Endodermal cell (in vitro differentiated cells): ENCODE measurements around the gene SNRPD3. TPM values are rescaled to one million over a fixed set of nuclear protein-coding genes. Genes with fewer than 3 reads are reported as not detected.
"Not testable (repeated sequence)": the region's sequence is repeated elsewhere in the genome, so short reads cannot be mapped to it uniquely, and the experiment has no call there.

Experiments used
- DNase-seq: peaks from one replicate; pipeline ENCODE4 v3.0.0-alpha.2; 2017
- H3K27ac ChIP-seq: 2 replicates; pipeline ENCODE4 v1.5.1; 2013; ENCODE audit warnings: mild to moderate bottlenecking, low read depth, low read length, moderate library complexity
- H3K27me3 ChIP-seq: 2 replicates; pipeline ENCODE4 v1.6.1; 2013; ENCODE audit warnings: mild to moderate bottlenecking, low read length, moderate library complexity; ENCODE audit not compliant: insufficient read depth, control insufficient read depth, poor library complexity, severe bottlenecking
- H3K36me3 ChIP-seq: 2 replicates; pipeline ENCODE4 v1.7.0; 2013; ENCODE audit warnings: mild to moderate bottlenecking, low read length, moderate library complexity; ENCODE audit not compliant: control insufficient read depth, insufficient read depth
- H3K4me1 ChIP-seq: one replicate; pipeline ENCODE4 v1.7.0; 2013; ENCODE audit warnings: low read length; ENCODE audit not compliant: control insufficient read depth, insufficient read depth
- H3K4me3 ChIP-seq: 2 replicates; pipeline ENCODE4 v1.5.1; 2013; ENCODE audit warnings: mild to moderate bottlenecking, low read length, moderate library complexity
- H3K9ac ChIP-seq: 2 replicates; pipeline ENCODE4 v1.6.1; 2013; ENCODE audit warnings: mild to moderate bottlenecking, low read length, moderate library complexity; ENCODE audit not compliant: poor library complexity, severe bottlenecking; ENCODE audit errors: extremely low read depth
- H3K9me3 ChIP-seq: 2 replicates; pipeline ENCODE4 v1.6.1; 2013; ENCODE audit warnings: mild to moderate bottlenecking, low read length, moderate library complexity; ENCODE audit not compliant: control insufficient read depth
- H3K27ac Mint-ChIP-seq: 2 replicates; pipeline ENCODE4 v1.8.0; 2020; ENCODE audit warnings: mixed read lengths
- H3K27me3 Mint-ChIP-seq: 2 replicates; pipeline ENCODE4 v1.8.0; 2021; ENCODE audit warnings: mild to moderate bottlenecking, mixed read lengths; ENCODE audit not compliant: insufficient read depth
- H3K36me3 Mint-ChIP-seq: 2 replicates; pipeline ENCODE4 v1.8.0; 2020; ENCODE audit warnings: low read depth, mixed read lengths
- H3K4me1 Mint-ChIP-seq: 2 replicates; pipeline ENCODE4 v1.8.0; 2020; ENCODE audit warnings: mixed read lengths
- H3K4me3 Mint-ChIP-seq: 2 replicates; pipeline ENCODE4 v1.8.0; 2020; ENCODE audit warnings: mild to moderate bottlenecking, moderate library complexity, mixed read lengths
- H3K9me3 Mint-ChIP-seq: 2 replicates; pipeline ENCODE4 v1.8.0; 2020; ENCODE audit warnings: mild to moderate bottlenecking, mixed read lengths
- WGBS, 2 experiments: methylation state at CpG; one replicate each; pipeline versions ENCODE4 v1.1.5 to v1.1.7; 2013; ENCODE audit warnings: missing lambda C conversion rate in 2 of 2, mixed read lengths in 1 of 2; ENCODE audit not compliant: insufficient coverage in 1 of 2, insufficient read length in 1 of 2; 5-methylcytosine and 5-hydroxymethylcytosine counted together
- total RNA-seq, 2 donors: library from RNA; stranded (reverse); fragmentation: NEBNext Ultra II Directional in 1 of 2; extraction: Animal tissue kit (Norgen Biotek cat#: 25700) in 1 of 2; gene quantifications; 2 replicates in 1 of 2; 3 replicates in 1 of 2; pipeline ENCODE4 v1.2.1, GENCODE V29; 2021
- TF ChIP-seq, protein P1 (sequence below): fragments of 200-600 bp; sonication (generic); conservative IDR thresholded peaks from 2 replicates; pipeline ENCODE4 v1.5.0; 2021; ENCODE audit warnings: antibody characterized with exemption, mild to moderate bottlenecking

Gene SNRPD3
- total RNA-seq, 2 donors from 2014 or later: 158 to 180 TPM

DNA sequence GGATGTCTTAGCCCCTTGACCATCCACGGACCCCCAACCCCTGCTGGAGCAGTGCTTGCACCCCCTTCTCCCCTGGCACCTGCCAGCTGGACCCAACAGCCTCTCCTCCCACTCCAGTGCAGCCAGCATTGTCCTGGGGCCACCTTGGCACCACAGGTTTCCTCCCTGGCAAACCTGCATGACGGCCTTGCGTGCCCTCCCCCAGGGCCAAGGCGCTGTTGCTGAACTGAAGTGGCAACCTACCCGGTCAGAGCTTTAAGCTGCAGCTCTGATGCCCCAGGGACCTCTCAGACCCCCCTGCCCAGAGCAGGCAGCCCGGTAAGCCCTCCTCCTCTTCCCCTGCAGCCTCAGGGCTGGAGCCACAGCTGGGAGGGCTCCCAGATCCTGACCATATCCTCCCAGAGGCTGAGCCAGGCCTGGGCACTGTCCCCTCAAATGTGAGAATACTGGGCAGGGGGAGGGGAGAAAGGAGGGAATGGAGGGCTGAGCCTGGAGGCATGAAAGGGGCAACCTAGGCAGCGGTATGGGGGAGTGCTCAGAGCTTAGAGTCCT lies 38.8 kb downstream of the SNRPD3 start:
- peak; percentile 55 for DNase-seq

DNA sequence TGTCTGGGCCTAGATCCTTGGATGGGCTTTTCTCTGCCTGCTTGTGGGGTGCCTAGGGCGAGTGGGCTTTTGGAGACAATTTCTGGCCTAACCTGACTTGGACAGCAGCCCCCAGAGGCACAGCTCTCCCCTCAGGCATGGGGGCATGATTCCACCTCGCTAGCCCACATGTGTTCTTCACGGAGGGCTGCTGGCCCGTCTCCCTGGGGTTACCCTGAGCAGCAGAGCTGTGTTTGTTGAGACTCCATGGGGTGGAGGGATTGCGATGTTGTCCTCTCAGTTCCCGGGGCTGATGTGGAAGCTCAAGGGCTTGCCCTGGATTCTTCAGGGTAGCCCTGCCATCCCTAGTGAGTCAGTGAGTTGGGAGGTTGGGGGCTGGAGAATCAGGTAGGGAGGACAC lies 39.4 kb downstream of the SNRPD3 start:
- Mint-ChIP-seq H3K4me3 (no peak overlapping the region), H3K27ac (no peak overlapping the region), H3K36me3 (no peaks in the 10 kb centered on the region), H3K9me3 (no peaks in the 10 kb centered on the region), H3K27me3 (no peaks in the 10 kb centered on the region), H3K4me1 (peaks cover 10% of the 10 kb centered on the region)
- H3K36me3 ChIP-seq: no peaks in the 10 kb centered on the region
- 92 to 93% methylated on average over 3 to 6 of the region's 6 CpGs for WGBS, 2 experiments
- no peaks in the 10 kb centered on the region for H3K4me1 ChIP-seq
- no peak overlapping the region for H3K9ac ChIP-seq
- H3K4me3 ChIP-seq: no peak overlapping the region
- TF ChIP-seq, protein P1, sequence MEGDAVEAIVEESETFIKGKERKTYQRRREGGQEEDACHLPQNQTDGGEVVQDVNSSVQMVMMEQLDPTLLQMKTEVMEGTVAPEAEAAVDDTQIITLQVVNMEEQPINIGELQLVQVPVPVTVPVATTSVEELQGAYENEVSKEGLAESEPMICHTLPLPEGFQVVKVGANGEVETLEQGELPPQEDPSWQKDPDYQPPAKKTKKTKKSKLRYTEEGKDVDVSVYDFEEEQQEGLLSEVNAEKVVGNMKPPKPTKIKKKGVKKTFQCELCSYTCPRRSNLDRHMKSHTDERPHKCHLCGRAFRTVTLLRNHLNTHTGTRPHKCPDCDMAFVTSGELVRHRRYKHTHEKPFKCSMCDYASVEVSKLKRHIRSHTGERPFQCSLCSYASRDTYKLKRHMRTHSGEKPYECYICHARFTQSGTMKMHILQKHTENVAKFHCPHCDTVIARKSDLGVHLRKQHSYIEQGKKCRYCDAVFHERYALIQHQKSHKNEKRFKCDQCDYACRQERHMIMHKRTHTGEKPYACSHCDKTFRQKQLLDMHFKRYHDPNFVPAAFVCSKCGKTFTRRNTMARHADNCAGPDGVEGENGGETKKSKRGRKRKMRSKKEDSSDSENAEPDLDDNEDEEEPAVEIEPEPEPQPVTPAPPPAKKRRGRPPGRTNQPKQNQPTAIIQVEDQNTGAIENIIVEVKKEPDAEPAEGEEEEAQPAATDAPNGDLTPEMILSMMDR: no peak
- no peaks in the 10 kb centered on the region for H3K9me3 ChIP-seq
- H3K27me3 ChIP-seq: no peaks in the 10 kb centered on the region
- DNase-seq: no peak
- H3K27ac ChIP-seq: no peak overlapping the region

More for the DNA sequence above, 38.8 kb downstream of the SNRPD3 start:
- H3K9me3 ChIP-seq: no peaks in the 10 kb centered on the region
- no peak overlapping the region for H3K27ac Mint-ChIP-seq
- peaks cover 7% of the 10 kb centered on the region for H3K4me1 Mint-ChIP-seq
- no peaks in the 10 kb centered on the region for H3K36me3 ChIP-seq
- H3K27ac ChIP-seq: no peak overlapping the region
- no peaks in the 10 kb centered on the region for H3K36me3 Mint-ChIP-seq
- no peak overlapping the region for H3K9ac ChIP-seq
- TF ChIP-seq, protein P1: no peak
- H3K9me3 Mint-ChIP-seq: no peaks in the 10 kb centered on the region
- WGBS, 2 experiments: 84 to 91% methylated on average over 5 to 7 of the region's 7 CpGs
- H3K4me3 ChIP-seq: no peak overlapping the region
- H3K4me3 Mint-ChIP-seq: no peak overlapping the region
- H3K4me1 ChIP-seq: no peaks in the 10 kb centered on the region
- no peaks in the 10 kb centered on the region for H3K27me3 ChIP-seq
- no peaks in the 10 kb centered on the region for H3K27me3 Mint-ChIP-seq

DNA sequence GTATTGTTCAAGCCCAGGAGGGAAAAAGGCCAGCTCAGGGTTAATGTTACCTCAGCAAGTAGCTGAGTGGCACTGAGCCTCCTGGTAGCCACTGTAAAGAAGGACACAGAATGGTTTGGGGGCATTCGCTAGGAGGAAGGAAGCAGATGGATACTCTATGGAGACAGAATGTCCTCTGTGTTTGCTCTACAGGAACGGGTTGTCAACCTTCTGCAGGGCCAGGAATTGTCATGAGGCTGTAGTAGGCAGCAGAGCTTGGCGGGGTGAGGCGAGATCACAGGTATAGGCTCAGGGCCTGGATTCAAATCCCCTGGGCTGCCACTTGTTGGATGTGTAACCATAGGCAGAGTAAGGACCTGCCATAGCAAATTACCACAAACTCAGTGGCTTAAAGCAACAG lies 40.1 kb downstream of the SNRPD3 start:
- Mint-ChIP-seq H3K4me1 (peaks cover 10% of the 10 kb centered on the region), H3K36me3 (no peaks in the 10 kb centered on the region)
- 92% methylated on average over 4 of the region's 4 CpGs for WGBS, 2 experiments

DNA sequence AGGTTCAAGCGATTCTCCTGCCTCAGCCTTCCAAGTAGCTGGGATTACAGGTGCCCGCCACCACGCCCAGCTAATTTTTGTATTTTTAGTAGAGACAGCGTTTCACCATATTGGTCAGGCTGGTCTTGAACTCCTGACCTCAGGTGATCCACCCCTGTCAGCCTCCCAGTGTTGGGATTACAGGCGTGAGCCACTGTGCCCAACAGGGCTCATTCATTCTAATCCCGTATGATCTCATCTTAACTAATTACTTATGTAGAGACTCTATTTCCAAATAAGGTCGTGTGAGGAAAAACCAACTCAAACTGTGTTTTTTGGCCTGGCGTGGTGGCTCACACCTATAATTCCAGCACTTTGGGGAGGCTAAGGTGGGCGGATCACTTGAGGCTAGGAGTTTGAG lies 41.3 kb downstream of the SNRPD3 start:
- not testable (repeated sequence) for H3K27me3 ChIP-seq, H3K27ac ChIP-seq, H3K36me3 ChIP-seq, H3K4me1 ChIP-seq, H3K27ac Mint-ChIP-seq, H3K9me3 Mint-ChIP-seq, H3K9me3 ChIP-seq, H3K4me3 ChIP-seq, H3K4me3 Mint-ChIP-seq, H3K9ac ChIP-seq, H3K27me3 Mint-ChIP-seq, H3K36me3 Mint-ChIP-seq
- H3K4me1 Mint-ChIP-seq: peaks cover 10% of the 10 kb centered on the region
- 83 to 92% methylated on average over 4 to 9 of the region's 9 CpGs for WGBS, 2 experiments
- DNase-seq: peak; percentile 38

More for the DNA sequence above, 40.1 kb downstream of the SNRPD3 start:
- H3K36me3 ChIP-seq: no peaks in the 10 kb centered on the region
- no peak overlapping the region for H3K4me3 ChIP-seq
- no peaks in the 10 kb centered on the region for H3K27me3 Mint-ChIP-seq
- TF ChIP-seq, protein P1: no peak
- no peak overlapping the region for H3K27ac ChIP-seq
- H3K4me1 ChIP-seq: no peaks in the 10 kb centered on the region
- no peak overlapping the region for H3K27ac Mint-ChIP-seq
- H3K9me3 Mint-ChIP-seq: no peaks in the 10 kb centered on the region
- DNase-seq: no peak
- no peaks in the 10 kb centered on the region for H3K9me3 ChIP-seq
- no peak overlapping the region for H3K4me3 Mint-ChIP-seq
- no peak overlapping the region for H3K9ac ChIP-seq
- H3K27me3 ChIP-seq: no peaks in the 10 kb centered on the region
